ENCODE measurements around the gene RAI14.

Gene RAI14

GRCh38 chr5:34831303-34831702 lies 175.2 kb downstream of the RAI14 start:
- no peak for DNase-seq

GRCh38 chr5:34832568-34832967 lies 176.4 kb downstream of the RAI14 start:
- DNase-seq: no peak

- DNase-seq: no peak
Observed at GRCh38 chr5:34833090-34833489, 177.0 kb downstream of the RAI14 start.

GRCh38 chr5:34833976-34834793 lies 178.1 kb downstream of the RAI14 start:
- DNase-seq: no peak

- DNase-seq: no peak
Observed at GRCh38 chr5:34834794-34835089, 178.6 kb downstream of the RAI14 start.

GRCh38 chr5:34835664-34836063 lies 179.5 kb downstream of the RAI14 start:
- no peak for DNase-seq

- peak; percentile 12 for DNase-seq
Observed at GRCh38 chr5:34838785-34839714, 182.9 kb downstream of the RAI14 start, which contains the start of gene TTC23L. Gene TTC23L (plus strand): TSS chr5:34839164. CDS start chr5:34840672, 1,508 bp downstream.

- no peak for DNase-seq
Observed at GRCh38 chr5:34841816-34842215, 185.7 kb downstream of the RAI14 start.

GRCh38 chr5:34842554-34842953 lies 186.4 kb downstream of the RAI14 start:
- no peak for DNase-seq

GRCh38 chr5:34843497-34843896 lies 187.4 kb downstream of the RAI14 start:
- DNase-seq: no peak

- DNase-seq: no peak
Observed at GRCh38 chr5:34844106-34844505, 188.0 kb downstream of the RAI14 start.

- DNase-seq: no peak
Observed at GRCh38 chr5:34844999-34845398, 188.9 kb downstream of the RAI14 start.

- no peak for DNase-seq
Observed at GRCh38 chr5:34847056-34847455, 190.9 kb downstream of the RAI14 start.

GRCh38 chr5:34847552-34847951 lies 191.4 kb downstream of the RAI14 start:
- no peak for DNase-seq

- DNase-seq: no peak
Observed at GRCh38 chr5:34848230-34848629, 192.1 kb downstream of the RAI14 start.

GRCh38 chr5:34849253-34849652 lies 193.1 kb downstream of the RAI14 start:
- DNase-seq: no peak

GRCh38 chr5:34854459-34855174 lies 198.5 kb downstream of the RAI14 start:
- DNase-seq: peak; percentile 53

- DNase-seq: no peak
Observed at GRCh38 chr5:34857161-34857560, 201.0 kb downstream of the RAI14 start.

- no peak for DNase-seq
Observed at GRCh38 chr5:34857894-34858293, 201.8 kb downstream of the RAI14 start.

- DNase-seq: no peak
Observed at GRCh38 chr5:34858790-34859189, 202.7 kb downstream of the RAI14 start.

GRCh38 chr5:34859253-34859652 lies 203.1 kb downstream of the RAI14 start:
- no peak for DNase-seq

- no peak for DNase-seq
Observed at GRCh38 chr5:34863946-34864345, 207.8 kb downstream of the RAI14 start.

GRCh38 chr5:34865091-34865490 lies 209.0 kb downstream of the RAI14 start:
- DNase-seq: no peak
